Fibroblast of upper back skin (primary cell): ENCODE results near the gene SAMD13.
A peak's percentile ranks its signal among the peaks of the same experiment; 100 is the strongest.
"Not testable (repeated sequence)": the region's sequence is repeated elsewhere in the genome, so short reads cannot be mapped to it uniquely, and the experiment has no call there.

ENCODE experiments used
- DNase-seq: peaks from one replicate; pipeline ENCODE4 v3.0.0-alpha.2; 2013

The SAMD13 gene

DNA sequence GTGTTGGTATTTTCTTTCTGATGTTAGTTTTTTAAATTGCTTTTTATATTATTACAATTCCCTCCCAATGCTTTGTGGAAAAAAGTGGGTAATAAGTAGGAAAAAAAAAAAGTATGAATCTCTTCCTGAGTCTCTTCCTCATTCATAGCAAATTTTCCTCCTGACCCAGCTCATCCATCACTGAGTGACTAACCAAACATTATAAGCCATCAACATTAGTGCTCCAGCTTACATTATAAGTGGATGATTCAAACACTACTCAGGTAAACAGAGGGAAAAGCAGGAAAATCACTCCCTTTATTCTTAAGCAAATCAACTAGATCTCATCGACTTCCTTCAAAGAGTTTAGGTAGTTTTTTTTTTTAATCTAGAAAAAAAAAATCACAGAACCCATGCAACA is 15.4 kb upstream of the SAMD13 start:
- peak; percentile 31 for DNase-seq

- not testable (repeated sequence) for DNase-seq
Measured at GRCh38 chr1:84287389-84287788, 14.1 kb upstream of the SAMD13 start.

DNA sequence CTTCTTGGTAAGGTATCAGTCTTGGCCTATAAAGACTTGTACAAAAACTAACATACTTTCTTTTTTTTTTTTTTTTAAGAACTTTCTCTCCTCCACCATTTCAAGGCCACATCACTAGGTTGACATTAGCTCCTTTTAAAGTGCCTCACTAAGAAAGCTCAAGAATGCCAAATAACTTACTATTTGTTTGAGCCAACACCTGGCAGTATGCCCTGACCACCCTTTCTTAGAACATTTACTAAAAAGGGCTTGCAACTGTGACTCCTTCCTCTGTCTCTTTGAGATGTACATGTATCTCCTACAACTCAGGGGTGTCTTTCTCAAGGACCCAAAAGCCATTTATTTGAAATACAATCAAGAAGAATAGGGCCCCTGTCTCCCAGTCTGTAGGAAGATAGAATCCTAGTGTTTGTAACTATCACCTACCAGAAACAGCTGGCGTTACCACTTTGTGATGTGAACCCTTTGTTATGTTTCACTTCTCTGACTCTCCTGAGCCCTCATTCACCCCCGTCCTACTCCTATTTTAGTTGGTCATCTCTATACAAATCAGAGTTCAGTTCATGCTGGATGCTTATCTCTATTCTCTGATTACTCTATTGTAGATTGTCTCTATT is 12.2 kb upstream of the SAMD13 start:
- DNase-seq = no peak

DNA sequence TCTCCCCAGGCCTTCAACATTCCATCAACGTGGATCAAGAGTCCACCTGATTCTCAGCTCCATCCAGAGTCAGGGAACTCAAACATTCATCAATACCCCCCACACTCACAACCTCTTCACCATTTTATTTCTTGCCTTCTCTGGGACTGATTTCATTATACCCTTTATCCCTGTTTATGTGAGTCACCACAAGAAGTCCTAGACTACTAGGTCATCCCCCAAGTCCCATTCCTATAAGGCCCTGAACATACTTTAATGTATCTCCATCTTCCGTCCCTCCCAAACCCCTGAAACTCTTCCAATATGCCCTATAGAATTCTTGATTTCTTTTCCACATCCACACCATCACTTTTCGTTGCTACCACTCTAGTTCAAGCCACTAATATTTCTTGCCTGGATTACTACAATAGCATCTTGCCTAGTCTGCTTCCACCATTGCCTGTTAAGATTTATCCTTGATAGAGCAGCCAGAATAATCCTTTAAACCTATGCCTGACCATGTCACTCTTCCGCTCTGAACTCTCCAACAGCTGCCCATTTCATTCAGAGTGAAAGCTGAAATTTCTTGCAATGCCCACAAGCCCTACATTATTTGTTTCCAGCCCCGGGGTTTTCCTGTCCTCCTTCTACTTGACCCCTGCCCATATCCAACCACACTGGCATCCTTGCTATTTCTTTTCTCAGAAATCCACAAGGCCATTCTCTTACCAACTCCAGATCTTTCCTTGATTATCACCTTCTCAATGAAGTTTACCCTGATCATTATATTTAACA is 9.4 kb upstream of the SAMD13 start:
- DNase-seq = no peak

DNA sequence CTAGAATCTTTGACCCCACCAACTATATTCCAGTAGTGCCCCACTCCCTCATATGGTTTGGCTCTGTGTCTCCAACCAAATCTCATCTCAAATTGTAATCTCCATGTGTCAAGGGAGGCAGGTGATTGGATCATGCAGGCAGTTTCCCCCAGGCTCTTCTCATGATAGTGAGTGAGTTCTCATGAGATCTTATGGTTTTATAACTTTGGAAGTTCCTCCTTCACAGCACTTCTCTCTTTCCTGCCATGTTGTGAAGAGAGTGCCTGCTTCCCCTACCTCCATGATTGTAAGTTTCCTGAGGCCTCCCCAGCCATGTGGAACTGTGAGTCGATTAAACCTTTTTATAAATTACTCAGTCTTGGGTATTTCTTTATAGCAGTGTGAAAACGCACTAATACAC is 7.7 kb upstream of the SAMD13 start:
- no peak for DNase-seq

GRCh38 chr1:84294751-84295150 is 6.8 kb upstream of the SAMD13 start:
- no peak for DNase-seq

- no peak for DNase-seq
Measured at GRCh38 chr1:84297546-84298244, 3.8 kb upstream of the SAMD13 start.

GRCh38 chr1:84298328-84298683 is 3.2 kb upstream of the SAMD13 start:
- DNase-seq = peak; percentile 41

DNA sequence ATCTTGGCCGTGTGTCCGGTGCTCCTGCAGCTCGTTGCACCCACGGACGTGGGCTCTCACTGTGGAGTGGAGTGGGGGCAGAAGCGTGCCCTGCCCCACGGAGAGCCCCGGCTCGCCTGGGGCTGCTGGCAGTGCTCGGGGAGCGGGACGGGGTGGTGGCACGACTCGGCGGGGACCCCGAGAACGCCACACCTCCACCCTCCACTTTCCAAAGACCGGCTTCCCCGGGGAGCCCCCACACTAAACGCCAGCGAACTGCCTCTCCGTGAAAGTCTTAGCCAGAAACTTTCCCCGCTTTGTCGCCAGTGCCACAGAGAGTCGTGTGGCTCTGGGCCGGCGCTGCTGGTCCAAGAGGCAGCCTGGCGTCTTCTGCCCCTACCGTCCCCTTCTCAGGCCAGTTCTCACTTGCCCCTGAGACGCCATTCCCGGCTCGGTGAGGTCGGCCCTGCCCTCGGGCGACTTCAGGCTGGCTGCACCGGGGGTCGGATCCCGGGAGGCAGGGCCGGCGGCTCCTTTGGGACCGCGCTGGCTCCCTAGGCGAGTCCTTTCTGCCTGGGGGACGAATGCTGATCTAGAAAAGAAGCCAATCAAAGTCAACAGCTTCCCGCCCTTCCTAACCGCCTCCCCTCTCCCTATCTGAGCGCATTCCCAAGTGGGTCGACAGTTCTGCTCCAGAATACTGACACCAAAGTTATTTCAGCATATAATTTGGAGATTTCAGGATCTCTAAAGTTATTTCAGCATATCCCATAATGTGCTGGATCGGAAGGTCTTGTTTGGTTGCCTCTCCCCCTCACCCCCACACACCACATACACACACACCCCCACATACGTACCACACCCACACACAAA is 2.6 kb upstream of the SAMD13 start:
- DNase-seq = no peak

- no peak for DNase-seq
Measured at GRCh38 chr1:84299536-84300170, 1.9 kb upstream of the SAMD13 start.

DNA sequence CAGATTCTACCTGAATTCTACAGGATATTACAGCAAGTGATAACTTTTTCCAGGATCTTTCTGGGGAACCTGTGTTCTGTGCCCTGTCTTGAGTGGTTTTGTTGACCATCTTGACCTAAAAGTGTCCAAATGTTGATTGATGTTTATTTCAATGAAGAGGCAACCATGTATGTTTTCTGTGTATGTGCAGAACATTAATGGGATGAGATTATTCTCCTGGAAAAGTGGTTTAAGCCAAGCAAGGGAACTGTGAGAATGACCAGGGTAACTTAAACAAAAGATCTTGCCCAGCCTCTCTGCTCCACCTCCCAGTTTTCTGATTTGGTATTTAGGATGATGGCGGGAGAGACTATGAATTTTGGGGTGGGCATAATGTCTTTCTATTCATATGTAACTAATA is 1.0 kb upstream of the SAMD13 start:
- no peak for DNase-seq

GRCh38 chr1:84301785-84302385 is 377 bp downstream of the SAMD13 start:
- DNase-seq = no peak

GRCh38 chr1:84303314-84303830 is 1.9 kb downstream of the SAMD13 start:
- no peak for DNase-seq

DNA sequence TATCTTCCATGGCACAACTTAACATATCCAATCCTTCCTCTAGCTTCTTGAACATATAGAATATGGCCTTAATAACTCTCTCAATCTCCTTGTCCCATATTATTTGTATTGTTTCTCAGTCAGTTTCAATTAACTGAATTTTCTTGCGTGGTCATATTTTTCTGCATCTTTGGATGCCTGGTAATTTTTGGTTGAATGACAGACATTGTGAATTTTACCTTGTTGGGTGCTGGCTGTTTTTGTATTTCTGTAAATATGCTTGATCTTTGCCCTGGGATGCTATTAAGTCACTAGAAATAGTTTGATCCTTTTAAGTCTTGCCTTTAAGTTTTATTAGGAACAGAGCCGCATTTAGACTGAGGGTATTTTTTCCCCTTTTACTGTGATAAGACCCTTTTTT is 5.9 kb downstream of the SAMD13 start:
- DNase-seq = no peak

- DNase-seq = no peak
Measured at GRCh38 chr1:84311296-84311695, 9.8 kb downstream of the SAMD13 start.

DNA sequence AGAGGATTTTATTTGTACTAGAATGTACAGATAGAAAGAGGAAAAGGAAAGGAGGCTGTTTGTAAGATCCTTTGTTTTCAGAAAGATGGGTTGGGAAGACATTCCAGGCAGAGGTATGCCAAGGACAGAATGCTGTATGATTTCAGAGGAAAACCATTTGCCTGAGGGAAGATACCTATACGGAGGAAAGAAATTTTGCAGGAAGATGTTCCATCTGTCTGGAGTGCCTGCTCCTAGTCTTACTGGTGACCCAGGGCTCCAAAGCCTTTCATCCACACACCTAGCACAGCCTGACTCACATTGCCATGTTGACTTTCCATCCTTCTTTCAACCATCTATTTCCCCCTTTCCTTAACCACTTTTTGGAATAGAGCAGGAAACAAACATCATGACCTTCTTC is 18.2 kb downstream of the SAMD13 start:
- DNase-seq = no peak

GRCh38 chr1:84327830-84328229 is 26.3 kb downstream of the SAMD13 start:
- no peak for DNase-seq

- DNase-seq = no peak
Measured at GRCh38 chr1:84330125-84330984, 28.8 kb downstream of the SAMD13 start.

DNA sequence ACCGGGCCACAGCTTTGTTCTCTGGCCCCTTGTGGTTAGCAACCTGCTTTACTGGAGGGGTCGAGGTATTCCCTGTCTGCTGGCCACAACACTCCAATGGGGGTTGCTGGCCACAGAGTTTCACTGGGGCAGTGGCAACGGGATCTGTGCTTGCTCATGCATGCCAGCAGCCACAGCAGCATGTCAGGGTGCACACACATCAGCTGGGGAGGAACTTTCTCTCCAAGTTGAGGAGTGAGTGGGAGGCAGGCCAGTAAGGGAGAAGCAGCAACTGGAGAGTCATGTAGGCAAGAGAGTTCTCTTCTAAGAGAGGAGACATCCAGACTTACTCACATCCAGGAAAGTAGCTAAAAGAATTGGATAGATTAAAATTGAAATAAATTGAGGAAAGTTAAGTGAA is 38.0 kb downstream of the SAMD13 start:
- no peak for DNase-seq

DNA sequence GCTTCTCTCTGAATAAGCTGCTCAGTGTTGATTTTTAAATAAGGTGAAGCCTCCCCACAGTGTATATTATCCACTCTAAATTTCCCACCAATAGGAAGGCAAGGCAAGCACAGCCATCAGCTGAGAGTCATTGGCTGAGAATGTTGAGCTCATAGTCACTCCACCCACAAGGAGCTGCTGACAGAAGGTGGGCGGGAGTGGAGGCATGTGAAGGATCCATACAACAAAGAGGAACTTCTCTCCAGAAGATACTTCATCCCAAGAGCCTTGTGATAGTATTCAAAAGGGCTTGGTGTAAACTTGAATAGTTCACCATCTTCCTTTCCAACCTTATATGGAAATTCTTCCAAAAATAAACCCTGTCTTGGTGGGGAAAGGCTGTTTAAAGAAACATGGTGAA is 42.8 kb downstream of the SAMD13 start:
- DNase-seq = peak; percentile 53

- DNase-seq = no peak
Measured at GRCh38 chr1:84345220-84345619, 43.7 kb downstream of the SAMD13 start.
